Epithelial cell of proximal tubule (primary cell): ENCODE results near the gene NFAT5. TPM values are rescaled to one million over a fixed set of nuclear protein-coding genes. Genes with fewer than 3 reads are reported as not detected.

Source experiments
- DNase-seq: peaks from one replicate; pipeline ENCODE4 v3.0.0-alpha.2; 2011; ENCODE audit warnings: low read depth
- H3K4me3 ChIP-seq: 2 replicates; pipeline ENCODE4 v1.5.1; 2011; ENCODE audit warnings: low read depth, mild to moderate bottlenecking, low read length
- CTCF ChIP-seq: conservative IDR thresholded peaks from 2 replicates; pipeline ENCODE4 v1.5.1; 2012; ENCODE audit warnings: low read depth, mild to moderate bottlenecking, low read length
- total RNA-seq: library from RNA; depleted of rRNA; stranded (reverse); fragments of >200 nt; gene quantifications from 2 replicates; pipeline ENCODE4 v1.2.3, GENCODE V29; 2015

Gene NFAT5
- total RNA-seq, 1 donor from 2014 or later: 6.5 TPM

- no peak for DNase-seq
- no peak for TF ChIP-seq CTCF
- H3K4me3 ChIP-seq: no peak overlapping the region
Observed at GRCh38 chr16:69672315-69672997, 106.7 kb downstream of the NFAT5 start.

- no peak for TF ChIP-seq CTCF
- DNase-seq: no peak
- no peak overlapping the region for H3K4me3 ChIP-seq
Observed at GRCh38 chr16:69672998-69673713, 107.4 kb downstream of the NFAT5 start.

- no peak overlapping the region for H3K4me3 ChIP-seq
- no peak for TF ChIP-seq CTCF
- no peak for DNase-seq
Observed at GRCh38 chr16:69680358-69680757, 114.6 kb downstream of the NFAT5 start.

GRCh38 chr16:69688589-69688988 lies 122.8 kb downstream of the NFAT5 start:
- H3K4me3 ChIP-seq: no peak overlapping the region
- no peak for DNase-seq
- TF ChIP-seq CTCF: no peak

- no peak overlapping the region for H3K4me3 ChIP-seq
- no peak for TF ChIP-seq CTCF
- no peak for DNase-seq
Observed at GRCh38 chr16:69691980-69692911, 126.5 kb downstream of the NFAT5 start.

GRCh38 chr16:69693916-69694315 lies 128.2 kb downstream of the NFAT5 start:
- no peak for TF ChIP-seq CTCF
- no peak for DNase-seq

More at GRCh38 chr16:69693916-69694315, 128.2 kb downstream of the NFAT5 start:
- no peak overlapping the region for H3K4me3 ChIP-seq
